Measurements from ENCODE around the gene JAK3.
"Not testable (repeated sequence)": the region's sequence is repeated elsewhere in the genome, so short reads cannot be mapped to it uniquely, and the experiment has no call there.

JAK3 gene

DNA sequence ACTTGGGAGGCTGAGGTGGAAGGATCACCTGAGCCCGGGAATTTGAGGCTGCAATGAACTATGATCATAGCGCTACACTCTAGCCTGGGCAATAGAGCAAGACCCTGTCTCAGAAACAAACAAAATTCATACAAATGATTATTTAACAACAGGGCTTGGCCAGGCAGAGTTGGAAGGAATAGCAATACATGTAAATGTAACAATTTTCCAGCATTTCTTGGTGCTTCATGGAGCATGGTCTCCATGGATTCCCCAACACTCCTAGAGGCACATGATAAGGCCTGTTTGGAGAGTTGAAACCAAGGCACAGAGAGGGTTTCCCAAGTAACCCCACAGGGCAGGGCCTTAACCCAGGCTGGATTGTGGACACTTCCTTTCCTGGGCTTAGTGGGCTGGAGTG lies 36.7 kb downstream of the JAK3 start:
- in situ Hi-C loops (cut with HindIII; ENCODE audit: low sequenced_read_pairs): no loop called here

GRCh38 chr19:17807731-17808316 lies 40.0 kb downstream of the JAK3 start:
- in situ Hi-C loops (cut with HindIII; ENCODE audit: low sequenced_read_pairs): no loop called here

- in situ Hi-C loops (cut with HindIII; ENCODE audit: low sequenced_read_pairs): no loop called here
Measured at GRCh38 chr19:17806945-17807344, 40.8 kb downstream of the JAK3 start.

DNA sequence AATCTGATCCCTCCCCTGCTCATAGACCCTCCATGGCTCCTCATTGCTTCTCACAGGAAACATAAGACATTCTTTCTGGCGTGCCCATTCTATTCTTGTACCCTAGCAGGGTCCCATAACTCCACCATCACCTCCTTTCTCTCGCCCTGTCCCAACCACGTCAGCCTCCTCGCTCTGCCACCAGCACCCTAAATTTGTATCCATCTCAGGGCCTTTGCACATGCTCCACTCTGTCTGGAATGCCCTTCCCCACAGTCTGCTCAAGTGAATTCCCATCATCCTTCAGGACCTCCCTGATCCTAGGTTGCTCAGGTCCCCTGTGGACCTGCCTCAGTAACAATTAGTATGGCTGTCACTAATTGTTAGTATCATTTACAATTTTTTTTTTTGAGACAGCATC lies 42.4 kb downstream of the JAK3 start:
- in situ Hi-C loops (cut with HindIII; ENCODE audit: low sequenced_read_pairs): no loop called here

- in situ Hi-C loops (cut with HindIII; ENCODE audit: low sequenced_read_pairs): no loop called here
Measured at GRCh38 chr19:17803264-17803896, 44.4 kb downstream of the JAK3 start.

DNA sequence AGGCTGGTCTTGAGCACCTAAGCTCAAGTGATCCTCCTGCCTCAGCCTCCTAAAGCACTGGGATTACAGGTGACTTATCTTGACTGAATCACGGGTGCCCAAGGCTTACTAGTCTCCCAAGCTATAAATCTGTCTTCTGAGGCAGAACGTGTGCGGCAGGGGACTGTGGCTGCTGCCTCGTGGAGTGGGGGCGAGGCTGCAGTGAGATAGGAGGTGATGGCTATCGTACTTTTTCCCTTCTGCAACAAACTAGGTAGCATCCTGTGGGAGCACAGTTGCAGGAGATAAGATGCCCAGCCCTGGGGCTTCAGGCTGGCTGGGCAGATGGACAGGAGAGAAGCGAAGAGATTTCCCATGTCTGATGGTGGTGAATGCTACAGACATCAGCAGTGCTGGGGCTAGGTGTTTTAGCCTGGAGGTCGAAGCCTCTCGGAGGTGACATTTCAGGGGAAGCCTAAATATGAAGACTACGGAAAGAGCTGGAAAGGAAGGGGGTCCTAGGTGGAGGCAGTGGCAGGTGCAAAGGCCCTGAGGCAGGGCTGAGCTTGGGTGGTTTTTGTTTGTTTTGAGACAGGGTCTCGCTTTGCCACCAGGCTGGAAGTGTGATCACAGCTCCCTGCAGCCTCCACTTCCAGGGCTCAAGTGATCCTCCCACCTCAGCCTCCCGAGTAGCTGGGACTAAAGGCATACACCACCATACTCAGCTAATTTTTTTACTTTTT lies 45.5 kb downstream of the JAK3 start:
- in situ Hi-C loops (cut with HindIII; ENCODE audit: low sequenced_read_pairs): no loop called here

GRCh38 chr19:17798599-17798998 lies 49.2 kb downstream of the JAK3 start:
- in situ Hi-C loops (cut with HindIII; ENCODE audit: low sequenced_read_pairs): not testable (repeated sequence)

DNA sequence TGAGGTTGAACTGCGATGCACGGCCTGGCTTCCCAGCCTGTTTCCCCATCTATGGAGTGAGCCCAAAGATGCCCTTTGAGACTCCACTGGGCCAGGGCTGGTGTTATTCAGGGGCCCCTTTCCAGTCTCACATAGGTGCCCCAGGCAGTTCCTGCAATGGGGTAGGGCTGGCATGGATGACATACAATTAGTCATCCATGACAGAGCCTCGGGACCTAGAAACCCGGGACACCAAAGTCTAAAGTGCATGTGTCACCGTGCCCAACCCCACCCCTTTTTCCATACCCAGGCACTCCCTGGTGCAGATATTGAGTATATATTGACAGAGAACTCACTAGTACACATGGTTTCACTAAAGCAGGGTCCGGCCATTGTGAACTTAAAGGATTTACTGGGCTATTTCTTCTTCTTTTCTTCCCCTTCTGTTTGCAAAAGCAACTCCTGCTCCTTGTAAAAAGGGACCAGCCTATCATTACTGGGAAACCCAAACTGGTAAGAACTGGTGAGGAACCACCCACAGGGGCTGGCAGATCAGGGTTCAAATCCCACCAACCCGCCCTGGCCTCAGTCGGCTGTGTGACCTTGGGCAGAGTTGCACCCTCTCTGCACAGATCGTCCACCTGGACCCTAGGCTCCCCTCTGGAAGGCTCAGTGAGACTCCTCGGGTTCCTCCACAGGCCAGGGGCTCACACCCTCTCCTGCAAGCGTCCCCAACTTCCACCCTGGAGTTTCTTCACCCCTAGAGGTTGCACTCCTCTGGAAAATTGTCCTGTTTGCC lies 50.2 kb downstream of the JAK3 start:
- in situ Hi-C loops (cut with HindIII; ENCODE audit: low sequenced_read_pairs): no loop called here

DNA sequence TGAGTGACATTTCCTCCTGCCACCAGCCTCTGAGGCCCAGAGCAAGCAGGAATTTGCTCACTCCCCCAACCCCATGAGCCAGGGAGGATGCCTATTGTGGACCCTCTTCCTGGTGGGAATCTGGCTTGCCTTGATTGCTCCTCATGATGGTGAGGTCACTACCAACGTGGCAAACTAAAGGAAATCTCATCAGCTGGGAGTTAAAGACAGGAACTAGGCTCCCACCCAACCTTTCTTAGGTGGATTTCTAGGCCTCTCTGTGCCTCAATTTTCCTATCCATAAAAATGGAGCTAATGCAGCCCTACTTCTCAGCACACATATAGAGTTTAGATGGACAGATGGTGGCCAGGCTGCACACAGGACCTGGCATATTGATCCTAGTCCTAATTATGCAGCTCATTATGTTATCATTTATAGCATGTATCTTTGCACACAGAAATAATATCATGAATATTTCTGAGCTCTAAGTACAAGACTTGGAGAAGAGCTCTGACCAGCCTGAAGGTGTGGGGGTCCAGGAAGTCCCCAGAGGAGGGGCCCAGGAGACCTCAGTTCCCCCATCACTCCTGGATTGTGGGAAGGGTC lies 50.9 kb downstream of the JAK3 start:
- in situ Hi-C loops (cut with HindIII; ENCODE audit: low sequenced_read_pairs): no loop called here

GRCh38 chr19:17796013-17796837 lies 51.6 kb downstream of the JAK3 start:
- in situ Hi-C loops (cut with HindIII; ENCODE audit: low sequenced_read_pairs): no loop called here

- in situ Hi-C loops (cut with HindIII; ENCODE audit: low sequenced_read_pairs): no loop called here
Measured at GRCh38 chr19:17795495-17795856, 52.3 kb downstream of the JAK3 start.

DNA sequence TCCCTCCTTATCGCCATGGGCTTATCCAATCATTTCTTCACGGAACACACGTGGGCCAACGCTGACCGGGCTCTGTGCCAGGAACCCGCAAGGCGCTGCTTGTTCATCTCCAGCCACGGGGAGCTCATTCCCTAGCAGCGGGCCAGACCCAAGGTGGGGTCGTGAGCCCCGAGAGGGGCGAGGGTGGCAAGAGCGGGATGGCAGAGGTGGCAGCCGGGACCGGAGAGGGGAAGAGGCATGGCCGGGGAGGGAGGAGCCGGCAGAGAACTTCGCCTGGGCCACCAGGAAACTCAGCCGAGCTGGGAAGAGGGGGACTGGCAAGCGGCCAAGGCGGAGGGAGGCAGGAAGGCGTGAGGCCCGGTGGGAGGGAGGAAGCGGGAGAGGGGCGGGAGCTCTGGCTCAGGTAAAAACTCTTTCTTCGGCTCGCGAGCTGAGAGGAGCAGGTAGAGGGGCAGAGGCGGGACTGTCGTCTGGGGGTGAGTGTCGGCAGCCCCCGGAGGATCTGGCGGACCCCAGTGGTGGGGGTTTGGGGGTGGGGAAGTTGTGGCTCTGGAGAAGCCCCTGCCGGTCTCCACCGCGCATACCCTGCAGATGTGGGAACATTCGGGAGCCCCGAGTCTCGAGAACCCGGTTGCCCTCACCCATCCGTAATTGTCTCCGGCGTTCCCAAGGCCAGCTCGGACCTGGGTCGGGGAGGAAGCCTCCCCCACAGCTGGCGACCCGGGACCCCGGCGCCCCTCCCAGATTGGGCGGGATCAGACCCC lies 52.9 kb downstream of the JAK3 start, which contains the start of gene B3GNT3:
B3GNT3 (plus strand) TSS at position 408 of the 764 bp plus-strand sequence. CDS start 12,670 bp downstream, outside the sequence.
- in situ Hi-C loops (cut with HindIII; ENCODE audit: low sequenced_read_pairs): no loop called here

- in situ Hi-C loops (cut with HindIII; ENCODE audit: low sequenced_read_pairs): no loop called here
Measured at GRCh38 chr19:17794412-17794730, 53.4 kb downstream of the JAK3 start.

- in situ Hi-C loops (cut with HindIII; ENCODE audit: low sequenced_read_pairs): no loop called here
Measured at GRCh38 chr19:17790059-17790780, 57.6 kb downstream of the JAK3 start.

GRCh38 chr19:17788632-17789031 lies 59.1 kb downstream of the JAK3 start:
- in situ Hi-C loops (cut with HindIII; ENCODE audit: low sequenced_read_pairs): no loop called here

- in situ Hi-C loops (cut with HindIII; ENCODE audit: low sequenced_read_pairs): no loop called here
Measured at GRCh38 chr19:17787274-17787913, 60.4 kb downstream of the JAK3 start.

- in situ Hi-C loops (cut with HindIII; ENCODE audit: low sequenced_read_pairs): no loop called here
Measured at GRCh38 chr19:17784201-17785008, 63.4 kb downstream of the JAK3 start.

GRCh38 chr19:17783721-17784120 lies 64.1 kb downstream of the JAK3 start:
- in situ Hi-C loops (cut with HindIII; ENCODE audit: low sequenced_read_pairs): not testable (repeated sequence)
